ENCODE measurements around the gene EPB41L4B.
"Not testable (repeated sequence)": the region's sequence is repeated elsewhere in the genome, so short reads cannot be mapped to it uniquely, and the experiment has no call there.

EPB41L4B gene

DNA sequence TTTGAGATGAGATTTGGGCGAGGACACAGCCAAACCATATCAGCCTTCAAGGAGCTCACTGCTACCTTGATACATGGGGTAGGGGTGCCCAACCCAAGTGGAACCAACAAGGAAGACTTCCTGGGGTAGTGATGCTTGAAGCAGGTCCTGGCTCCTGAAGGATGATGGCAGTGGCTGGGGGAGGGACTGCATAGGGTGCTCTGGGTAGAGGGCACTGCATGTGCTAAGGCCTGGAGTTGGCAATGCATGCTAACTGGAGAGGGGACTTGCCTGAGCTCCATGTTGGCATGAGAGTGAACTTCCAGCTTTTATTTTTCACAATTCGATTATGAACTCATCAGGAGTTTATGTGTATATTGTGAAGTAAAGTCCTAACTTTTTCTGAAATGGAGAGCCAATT is 95.2 kb downstream of the EPB41L4B start:
- no peaks in the 10 kb centered on the region for H3K9me3 ChIP-seq (ENCODE audit: control insufficient read depth, insufficient read depth, low read length)
- H3K9ac ChIP-seq (ENCODE audit: low read depth, low read length): no peak overlapping the region
- H3K36me3 ChIP-seq (ENCODE audit: insufficient read depth, low read length): no peaks in the 10 kb centered on the region
- no peaks in the 10 kb centered on the region for H3K4me1 ChIP-seq (ENCODE audit: insufficient read depth, low read length)

DNA sequence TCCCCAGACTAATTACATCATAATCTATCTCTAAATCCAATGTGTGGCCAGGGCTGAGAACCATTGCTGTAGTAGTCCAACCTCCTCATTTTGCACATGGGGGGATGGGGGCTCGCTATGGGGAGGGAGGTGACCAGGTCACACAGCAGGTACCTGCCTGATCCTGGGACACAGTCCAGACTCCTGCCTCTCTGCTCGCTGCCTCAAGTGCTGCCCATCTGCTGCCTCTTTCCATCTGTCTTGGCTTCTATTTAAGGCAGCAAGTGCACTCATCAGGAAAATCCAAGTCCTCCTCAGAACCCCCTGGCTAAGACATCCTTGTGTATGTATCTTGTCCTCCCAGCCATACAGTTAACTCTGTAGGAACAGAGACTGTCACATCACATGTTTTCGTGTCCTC is 96.1 kb downstream of the EPB41L4B start:
- H3K4me1 ChIP-seq (ENCODE audit: insufficient read depth, low read length): no peaks in the 10 kb centered on the region
- H3K9ac ChIP-seq (ENCODE audit: low read depth, low read length): no peak overlapping the region
- H3K9me3 ChIP-seq (ENCODE audit: control insufficient read depth, insufficient read depth, low read length): no peaks in the 10 kb centered on the region
- no peaks in the 10 kb centered on the region for H3K36me3 ChIP-seq (ENCODE audit: insufficient read depth, low read length)

- H3K9me3 ChIP-seq (ENCODE audit: control insufficient read depth, insufficient read depth, low read length); H3K9ac ChIP-seq (ENCODE audit: low read depth, low read length); H3K36me3 ChIP-seq (ENCODE audit: insufficient read depth, low read length); H3K4me1 ChIP-seq (ENCODE audit: insufficient read depth, low read length): not testable (repeated sequence)
Measured at GRCh38 chr9:109218242-109218641, 102.6 kb downstream of the EPB41L4B start.

- no peak overlapping the region for H3K9ac ChIP-seq (ENCODE audit: low read depth, low read length)
- H3K36me3 ChIP-seq (ENCODE audit: insufficient read depth, low read length): no peaks in the 10 kb centered on the region
- H3K9me3 ChIP-seq (ENCODE audit: control insufficient read depth, insufficient read depth, low read length): no peaks in the 10 kb centered on the region
- no peaks in the 10 kb centered on the region for H3K4me1 ChIP-seq (ENCODE audit: insufficient read depth, low read length)
Measured at GRCh38 chr9:109214414-109214813, 106.4 kb downstream of the EPB41L4B start.

DNA sequence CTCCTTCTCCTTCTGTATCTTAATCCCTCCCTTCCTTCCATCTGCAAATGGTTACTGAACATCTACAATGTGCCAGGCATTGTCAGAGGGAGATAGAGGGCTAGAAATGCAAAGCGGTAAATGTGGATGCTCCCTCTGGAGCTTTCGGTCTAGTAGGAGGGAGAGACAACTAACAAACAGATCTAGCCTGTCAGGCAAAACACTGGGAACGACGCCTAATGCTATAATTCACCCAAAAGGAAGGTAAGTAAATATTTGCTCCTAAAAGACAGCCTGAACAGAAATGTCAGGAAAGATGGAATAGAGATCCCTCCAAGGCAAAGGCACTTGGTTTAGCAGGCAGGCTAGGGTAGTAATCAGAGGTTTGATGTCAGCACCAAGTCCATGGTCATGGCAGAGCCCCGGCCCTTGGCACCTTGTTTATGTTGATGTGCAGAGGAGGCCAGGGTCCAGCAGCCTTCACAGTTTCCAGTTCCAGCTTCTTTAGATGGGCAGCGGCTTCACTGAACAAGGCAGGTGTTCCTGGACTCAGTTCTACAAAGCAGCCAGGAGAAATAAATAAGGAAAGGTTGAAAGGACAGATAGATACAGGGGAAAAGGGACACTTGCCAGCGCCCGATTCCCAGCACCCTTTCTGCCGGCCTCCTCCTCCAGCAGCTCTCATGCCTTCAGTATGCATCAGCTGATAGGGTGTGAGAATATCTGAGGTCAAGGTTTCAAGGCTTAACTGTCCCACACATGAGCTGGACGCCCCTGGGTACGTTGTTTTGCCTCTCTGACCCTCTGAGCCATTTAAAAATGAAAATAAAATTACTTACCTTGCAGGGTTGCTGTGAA is 107.4 kb downstream of the EPB41L4B start:
- Histone ChIP-seq H3K36me3 (ENCODE audit: insufficient read depth, low read length) (no peaks in the 10 kb centered on the region), H3K4me1 (ENCODE audit: insufficient read depth, low read length) (no peaks in the 10 kb centered on the region), H3K9ac (ENCODE audit: low read depth, low read length) (no peak overlapping the region), H3K9me3 (ENCODE audit: control insufficient read depth, insufficient read depth, low read length) (no peaks in the 10 kb centered on the region)

- H3K4me1 ChIP-seq (ENCODE audit: insufficient read depth, low read length): no peaks in the 10 kb centered on the region
- no peaks in the 10 kb centered on the region for H3K9me3 ChIP-seq (ENCODE audit: control insufficient read depth, insufficient read depth, low read length)
- no peak overlapping the region for H3K9ac ChIP-seq (ENCODE audit: low read depth, low read length)
- no peaks in the 10 kb centered on the region for H3K36me3 ChIP-seq (ENCODE audit: insufficient read depth, low read length)
Measured at GRCh38 chr9:109212768-109213167, 108.1 kb downstream of the EPB41L4B start.

- H3K9me3 ChIP-seq (ENCODE audit: control insufficient read depth, insufficient read depth, low read length): no peaks in the 10 kb centered on the region
Measured at GRCh38 chr9:109206670-109207069, 114.2 kb downstream of the EPB41L4B start.

DNA sequence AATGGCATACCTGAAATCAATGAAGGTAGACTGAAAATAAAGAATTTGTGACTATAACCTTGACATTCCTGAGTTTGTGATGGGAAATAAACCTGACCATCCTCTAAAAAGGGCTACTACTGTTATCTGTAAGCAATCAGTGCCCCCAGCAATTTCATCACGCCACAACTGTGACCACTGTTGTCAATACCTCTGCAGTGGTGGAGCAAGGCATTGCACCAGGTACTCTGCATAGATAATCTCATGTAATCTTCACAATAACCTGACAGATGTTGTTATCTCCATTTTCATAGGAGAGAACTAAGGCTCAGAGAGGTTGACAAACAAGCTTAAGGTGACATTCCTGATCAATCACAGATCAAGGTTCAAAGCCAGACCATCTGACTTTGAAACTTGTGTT is 115.3 kb downstream of the EPB41L4B start:
- Histone ChIP-seq H3K4me1 (ENCODE audit: insufficient read depth, low read length) (no peaks in the 10 kb centered on the region), H3K9ac (ENCODE audit: low read depth, low read length) (no peak overlapping the region), H3K9me3 (ENCODE audit: control insufficient read depth, insufficient read depth, low read length) (no peaks in the 10 kb centered on the region), H3K36me3 (ENCODE audit: insufficient read depth, low read length) (no peaks in the 10 kb centered on the region)

More at GRCh38 chr9:109206670-109207069, 114.2 kb downstream of the EPB41L4B start:
- no peaks in the 10 kb centered on the region for H3K4me1 ChIP-seq (ENCODE audit: insufficient read depth, low read length)
- H3K9ac ChIP-seq (ENCODE audit: low read depth, low read length): no peak overlapping the region
- no peaks in the 10 kb centered on the region for H3K36me3 ChIP-seq (ENCODE audit: insufficient read depth, low read length)

- Histone ChIP-seq H3K9me3 (ENCODE audit: control insufficient read depth, insufficient read depth, low read length) (no peaks in the 10 kb centered on the region), H3K4me1 (ENCODE audit: insufficient read depth, low read length) (no peaks in the 10 kb centered on the region), H3K36me3 (ENCODE audit: insufficient read depth, low read length) (no peaks in the 10 kb centered on the region)
Measured at GRCh38 chr9:109203761-109204360, 117.0 kb downstream of the EPB41L4B start.

DNA sequence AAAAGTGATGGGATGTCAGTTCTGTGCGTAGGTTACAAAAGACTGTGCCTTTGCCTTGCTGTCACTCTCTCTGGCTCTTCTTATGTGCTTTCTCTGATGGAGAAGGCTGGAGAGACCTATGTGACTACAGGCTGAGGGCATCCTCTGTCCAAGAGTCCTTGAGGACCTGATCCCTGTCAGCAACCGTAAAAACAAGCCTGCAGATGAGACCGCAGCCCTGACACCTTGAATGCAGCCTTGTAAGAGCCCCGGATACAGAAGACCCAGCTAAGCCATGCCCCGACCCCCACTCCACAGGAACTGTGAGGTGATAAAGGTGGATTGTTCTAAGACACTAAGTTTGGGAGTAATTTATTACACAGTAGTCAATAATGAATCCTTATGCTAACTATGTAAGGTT is 121.2 kb downstream of the EPB41L4B start:
- Histone ChIP-seq H3K9ac (ENCODE audit: low read depth, low read length) (no peak overlapping the region), H3K4me1 (ENCODE audit: insufficient read depth, low read length) (no peaks in the 10 kb centered on the region), H3K9me3 (ENCODE audit: control insufficient read depth, insufficient read depth, low read length) (no peaks in the 10 kb centered on the region), H3K36me3 (ENCODE audit: insufficient read depth, low read length) (no peaks in the 10 kb centered on the region)

More at GRCh38 chr9:109203761-109204360, 117.0 kb downstream of the EPB41L4B start:
- no peak overlapping the region for H3K9ac ChIP-seq (ENCODE audit: low read depth, low read length)

GRCh38 chr9:109198736-109199382 is 122.0 kb downstream of the EPB41L4B start:
- H3K9ac ChIP-seq (ENCODE audit: low read depth, low read length): no peak overlapping the region
- H3K9me3 ChIP-seq (ENCODE audit: control insufficient read depth, insufficient read depth, low read length): no peaks in the 10 kb centered on the region
- no peaks in the 10 kb centered on the region for H3K36me3 ChIP-seq (ENCODE audit: insufficient read depth, low read length)
- no peaks in the 10 kb centered on the region for H3K4me1 ChIP-seq (ENCODE audit: insufficient read depth, low read length)

GRCh38 chr9:109193974-109194556 is 126.8 kb downstream of the EPB41L4B start:
- Histone ChIP-seq H3K36me3 (ENCODE audit: insufficient read depth, low read length) (no peaks in the 10 kb centered on the region), H3K9ac (ENCODE audit: low read depth, low read length) (no peak overlapping the region), H3K9me3 (ENCODE audit: control insufficient read depth, insufficient read depth, low read length) (no peaks in the 10 kb centered on the region), H3K4me1 (ENCODE audit: insufficient read depth, low read length) (0 out of 2 replicates have a peak, but pooled peaks cover 3% of the 10 kb centered on the region)

DNA sequence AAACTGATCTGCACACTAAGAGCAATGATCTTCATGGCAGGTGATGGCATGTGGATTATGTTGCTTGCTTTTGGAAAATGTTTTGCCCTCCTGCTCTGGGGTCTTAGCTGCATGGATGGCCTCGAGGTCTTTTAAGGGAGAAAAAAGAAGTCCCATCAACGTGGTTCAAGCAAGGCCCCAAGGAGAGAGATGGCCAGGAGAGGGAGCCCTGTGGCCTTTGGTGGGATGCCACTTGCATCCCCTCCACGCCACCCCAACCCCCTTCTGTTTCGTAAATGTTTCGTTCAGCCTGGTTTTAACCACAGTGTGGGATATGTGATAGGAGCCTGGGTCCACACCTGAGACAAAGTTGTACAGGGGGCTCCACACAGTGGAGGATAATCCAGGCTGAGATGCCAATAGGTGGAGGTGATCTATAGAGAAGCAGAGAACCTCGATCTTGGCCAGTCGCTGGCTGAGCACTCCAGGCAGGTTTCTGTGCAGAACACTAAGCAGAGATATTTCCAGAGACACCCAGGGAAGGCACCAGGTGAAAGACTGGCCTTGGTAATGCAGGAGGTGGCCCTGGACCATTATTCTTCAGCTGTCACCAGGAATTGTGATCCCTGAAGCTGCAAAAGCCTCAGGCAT is 128.0 kb downstream of the EPB41L4B start:
- Histone ChIP-seq H3K9me3 (ENCODE audit: control insufficient read depth, insufficient read depth, low read length) (no peaks in the 10 kb centered on the region), H3K36me3 (ENCODE audit: insufficient read depth, low read length) (no peaks in the 10 kb centered on the region)

DNA sequence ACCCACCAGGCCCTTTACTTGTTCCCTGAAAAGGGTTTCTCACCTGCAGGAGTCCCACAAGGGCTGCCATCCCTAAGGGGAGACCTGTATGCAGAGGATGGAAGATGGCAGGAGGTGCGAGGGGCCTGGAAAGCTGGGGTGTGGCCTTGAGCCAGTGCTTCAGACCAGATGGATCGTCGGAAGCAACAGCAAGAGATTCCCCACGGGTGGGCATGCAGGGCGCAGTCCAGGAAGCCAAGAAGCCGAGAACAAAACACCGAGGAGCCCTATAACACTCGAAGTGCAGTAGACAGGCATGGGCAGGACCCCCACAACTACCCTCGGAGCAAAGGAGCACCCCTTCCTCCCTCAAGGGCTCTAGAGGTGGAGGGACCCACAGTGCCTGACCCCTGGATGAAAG is 129.1 kb downstream of the EPB41L4B start:
- Histone ChIP-seq H3K9me3 (ENCODE audit: control insufficient read depth, insufficient read depth, low read length) (no peaks in the 10 kb centered on the region), H3K36me3 (ENCODE audit: insufficient read depth, low read length) (no peaks in the 10 kb centered on the region), H3K4me1 (ENCODE audit: insufficient read depth, low read length) (0 out of 2 replicates have a peak, but pooled peaks cover 3% of the 10 kb centered on the region), H3K9ac (ENCODE audit: low read depth, low read length) (no peak overlapping the region)

More for the DNA sequence above, 128.0 kb downstream of the EPB41L4B start:
- Histone ChIP-seq H3K4me1 (ENCODE audit: insufficient read depth, low read length) (0 out of 2 replicates have a peak, but pooled peaks cover 3% of the 10 kb centered on the region), H3K9ac (ENCODE audit: low read depth, low read length) (no peak overlapping the region)

Measured in ES-I3 (cell line).